ENCODE results near the gene LYST. TPM values are rescaled to one million over a fixed set of nuclear protein-coding genes. Genes with fewer than 3 reads are reported as not detected.
"Not testable (repeated sequence)": the region's sequence is repeated elsewhere in the genome, so short reads cannot be mapped to it uniquely, and the experiment has no call there.

The LYST gene
- total RNA-seq, 1 donor = 88.9 TPM

DNA sequence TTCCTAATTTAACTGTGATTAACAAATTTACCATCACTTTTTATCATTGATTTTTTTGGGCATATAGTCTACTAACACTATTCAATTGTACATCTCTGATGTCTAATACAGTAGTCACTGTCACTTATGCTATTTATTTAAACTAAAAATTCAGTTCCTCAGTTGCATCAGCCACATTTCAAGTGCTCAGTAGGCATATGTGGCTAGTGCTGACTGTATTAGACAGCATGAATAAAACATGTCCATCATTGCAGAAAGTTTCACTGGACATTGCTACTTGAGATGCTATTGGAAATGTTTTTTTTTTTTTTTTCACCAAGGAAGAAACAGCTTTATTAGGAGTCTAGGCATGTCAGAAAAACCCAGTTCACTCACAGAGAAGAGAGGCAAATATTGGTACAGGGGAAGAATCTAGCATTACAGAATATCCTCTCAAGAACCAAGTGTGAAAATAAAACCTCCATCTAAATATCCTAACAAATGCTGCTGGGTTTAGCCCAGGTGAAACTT is 109.1 kb downstream of the LYST start:
- TF ChIP-seq, protein P1, sequence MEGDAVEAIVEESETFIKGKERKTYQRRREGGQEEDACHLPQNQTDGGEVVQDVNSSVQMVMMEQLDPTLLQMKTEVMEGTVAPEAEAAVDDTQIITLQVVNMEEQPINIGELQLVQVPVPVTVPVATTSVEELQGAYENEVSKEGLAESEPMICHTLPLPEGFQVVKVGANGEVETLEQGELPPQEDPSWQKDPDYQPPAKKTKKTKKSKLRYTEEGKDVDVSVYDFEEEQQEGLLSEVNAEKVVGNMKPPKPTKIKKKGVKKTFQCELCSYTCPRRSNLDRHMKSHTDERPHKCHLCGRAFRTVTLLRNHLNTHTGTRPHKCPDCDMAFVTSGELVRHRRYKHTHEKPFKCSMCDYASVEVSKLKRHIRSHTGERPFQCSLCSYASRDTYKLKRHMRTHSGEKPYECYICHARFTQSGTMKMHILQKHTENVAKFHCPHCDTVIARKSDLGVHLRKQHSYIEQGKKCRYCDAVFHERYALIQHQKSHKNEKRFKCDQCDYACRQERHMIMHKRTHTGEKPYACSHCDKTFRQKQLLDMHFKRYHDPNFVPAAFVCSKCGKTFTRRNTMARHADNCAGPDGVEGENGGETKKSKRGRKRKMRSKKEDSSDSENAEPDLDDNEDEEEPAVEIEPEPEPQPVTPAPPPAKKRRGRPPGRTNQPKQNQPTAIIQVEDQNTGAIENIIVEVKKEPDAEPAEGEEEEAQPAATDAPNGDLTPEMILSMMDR (IDR thresholded peaks at IDR 0.05; ENCODE audit: insufficient read depth, low read depth, low read length) = no peak
- DNase-seq (ENCODE audit: low read depth) = no peak
- H3K4me3 ChIP-seq (ENCODE audit: low read depth, low read length) = no peak overlapping the region

DNA sequence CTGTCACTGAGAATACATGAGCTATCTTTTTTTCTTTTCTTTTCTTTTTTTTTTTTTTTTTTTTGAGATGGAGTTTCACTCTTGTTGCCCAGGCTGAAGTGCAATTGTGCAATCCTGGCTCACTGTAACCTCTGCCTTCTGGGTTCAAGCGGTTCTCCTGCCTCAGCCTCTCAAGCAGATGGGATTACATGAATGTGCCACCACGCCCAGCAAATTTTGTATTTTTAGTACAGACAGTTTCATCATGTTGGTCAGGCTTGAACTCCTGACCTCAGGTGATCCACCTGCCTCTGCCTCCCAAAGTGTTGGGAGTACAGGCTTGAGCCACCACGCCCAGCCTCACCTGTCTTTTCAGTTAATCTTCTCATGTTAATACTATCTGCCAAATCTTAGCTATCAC is 112.5 kb downstream of the LYST start:
- not testable (repeated sequence) for DNase-seq (ENCODE audit: low read depth); H3K4me3 ChIP-seq (ENCODE audit: low read depth, low read length)

DNA sequence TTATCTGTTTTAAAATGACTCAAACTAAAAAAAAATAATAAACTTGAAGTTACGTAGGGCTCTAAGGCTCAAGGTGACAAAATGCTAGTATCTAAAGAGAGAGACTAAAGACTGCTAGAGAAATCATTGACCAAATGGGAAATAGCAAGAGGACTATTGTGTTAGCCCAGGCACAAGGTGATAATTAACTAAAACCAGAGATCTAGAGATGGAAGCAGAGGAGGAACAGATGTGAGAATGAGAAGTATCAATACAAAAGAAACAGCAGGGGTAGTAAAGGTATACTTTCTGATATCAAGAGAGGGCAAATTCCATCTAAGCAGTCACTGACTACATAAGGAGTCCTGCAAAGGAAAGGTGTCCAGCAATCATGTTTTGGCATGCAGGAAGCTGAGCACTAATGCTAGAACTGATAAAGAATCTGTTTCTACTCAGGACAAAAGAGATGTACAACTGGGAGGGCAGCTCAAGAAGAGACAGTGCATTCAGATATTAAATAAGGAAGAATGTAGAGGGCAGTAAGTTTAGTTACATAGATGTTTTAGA is 116.9 kb downstream of the LYST start:
- TF ChIP-seq, protein P1 (IDR thresholded peaks at IDR 0.05; ENCODE audit: insufficient read depth, low read depth, low read length) = no peak
- DNase-seq (ENCODE audit: low read depth) = no peak
- no peak overlapping the region for H3K4me3 ChIP-seq (ENCODE audit: low read depth, low read length)

DNA sequence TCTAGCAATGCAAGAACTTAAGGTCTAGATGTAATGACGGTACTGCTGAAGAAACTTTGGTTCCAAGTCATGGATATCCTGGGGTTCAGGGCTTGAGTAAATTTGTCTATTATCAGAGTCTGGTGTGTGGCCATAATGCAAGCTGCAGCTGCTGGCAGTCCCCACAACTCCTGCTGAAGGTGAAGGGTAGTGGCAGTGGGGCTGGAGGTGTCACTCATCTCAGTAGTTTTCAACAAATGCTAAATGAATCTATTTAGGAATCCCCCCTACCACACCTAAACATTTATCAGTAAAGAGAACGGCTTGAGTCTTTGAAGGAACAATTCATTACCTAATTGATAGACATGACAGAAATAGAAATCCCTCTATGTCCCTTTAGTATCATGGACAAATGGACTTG is 118.0 kb downstream of the LYST start:
- no peak overlapping the region for H3K4me3 ChIP-seq (ENCODE audit: low read depth, low read length)
- no peak for DNase-seq (ENCODE audit: low read depth)
- TF ChIP-seq, protein P1 (IDR thresholded peaks at IDR 0.05; ENCODE audit: insufficient read depth, low read depth, low read length) = no peak

DNA sequence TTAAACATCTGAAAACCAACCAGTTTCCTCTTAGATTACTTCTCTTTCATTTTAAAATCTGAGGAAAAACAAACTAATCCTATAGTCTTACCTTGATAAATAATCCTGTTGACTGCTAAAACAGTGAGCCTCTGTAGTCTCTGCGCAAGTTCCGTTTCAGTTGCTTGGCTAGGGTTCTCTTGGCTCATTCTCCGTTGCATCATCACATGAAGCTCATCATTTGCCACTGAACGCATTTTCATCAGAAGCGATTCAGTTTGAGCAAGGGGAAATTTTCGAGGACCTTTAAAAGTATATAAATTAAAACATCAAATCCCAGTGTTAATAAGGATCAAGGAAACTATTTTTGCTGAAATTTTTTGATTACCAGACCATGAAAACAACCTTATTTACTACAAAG is 120.5 kb downstream of the LYST start:
- no peak overlapping the region for H3K4me3 ChIP-seq (ENCODE audit: low read depth, low read length)
- DNase-seq (ENCODE audit: low read depth) = no peak
- TF ChIP-seq, protein P1 (IDR thresholded peaks at IDR 0.05; ENCODE audit: insufficient read depth, low read depth, low read length) = no peak

DNA sequence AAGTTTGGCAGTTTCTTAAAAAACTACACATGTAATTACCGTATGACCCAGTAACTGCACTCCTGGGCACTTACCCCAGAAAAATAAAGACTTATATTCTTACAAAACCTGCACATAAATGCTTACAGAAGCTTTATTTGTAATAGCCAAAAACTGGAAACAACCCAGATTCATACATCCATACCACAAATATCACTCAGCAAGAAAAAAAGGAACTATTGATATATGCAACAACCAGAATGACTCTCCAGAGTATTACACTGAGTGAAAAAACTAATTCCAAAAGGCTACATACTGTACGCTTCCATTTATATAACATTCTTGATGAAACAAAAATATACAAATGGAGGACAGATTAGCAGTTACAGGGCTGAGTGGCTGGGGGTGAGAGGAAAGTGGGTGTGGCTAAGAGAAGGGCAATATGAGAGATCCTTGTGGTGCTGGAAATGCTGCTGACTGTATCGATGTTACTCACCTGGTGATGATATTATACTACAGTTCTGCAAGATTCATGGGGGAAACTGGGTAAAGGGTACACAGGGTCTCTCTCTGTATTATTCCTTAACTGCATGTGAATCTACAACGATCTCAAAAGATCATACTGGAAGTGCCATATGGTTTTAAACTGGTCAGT is 121.1 kb downstream of the LYST start:
- TF ChIP-seq, protein P1 (IDR thresholded peaks at IDR 0.05; ENCODE audit: insufficient read depth, low read depth, low read length) = no peak
- no peak overlapping the region for H3K4me3 ChIP-seq (ENCODE audit: low read depth, low read length)
- DNase-seq (ENCODE audit: low read depth) = no peak

DNA sequence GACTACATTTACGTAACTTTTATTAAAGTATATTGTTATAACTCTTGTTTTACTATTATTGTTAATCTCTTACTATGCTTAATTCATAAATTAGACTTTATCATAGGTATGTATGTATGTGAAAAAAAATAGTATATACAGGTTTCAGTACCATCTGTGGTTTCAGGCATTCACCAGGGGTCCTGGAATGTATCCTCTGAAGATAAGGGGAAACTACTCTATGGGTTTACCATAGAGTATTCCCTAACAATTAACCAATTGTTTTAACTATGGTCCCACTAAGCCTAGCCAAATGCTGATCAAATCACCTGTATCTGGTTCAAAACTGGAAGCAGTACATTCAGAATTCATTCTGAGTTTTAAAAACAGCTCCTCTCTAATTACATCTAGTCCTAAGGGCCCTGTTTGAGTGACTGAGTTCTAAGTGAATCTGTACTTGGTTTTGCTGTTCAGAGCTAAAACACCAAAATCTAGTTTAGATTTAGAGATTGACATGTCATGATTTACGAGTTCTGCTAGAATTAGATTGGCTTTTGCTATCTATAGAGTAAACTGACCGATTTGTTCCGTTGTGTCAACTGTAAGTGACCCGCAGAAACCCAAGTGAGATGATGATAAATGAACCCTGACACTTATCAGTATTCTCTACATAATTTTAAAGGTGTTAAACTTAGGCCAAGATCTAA is 123.6 kb downstream of the LYST start:
- H3K4me3 ChIP-seq (ENCODE audit: low read depth, low read length) = no peak overlapping the region
- no peak for DNase-seq (ENCODE audit: low read depth)
- TF ChIP-seq, protein P1 (IDR thresholded peaks at IDR 0.05; ENCODE audit: insufficient read depth, low read depth, low read length) = no peak

All from fibroblast of villous mesenchyme (primary cell).